K562 (cell line): ENCODE measurements around the gene EEF2K. TPM values are rescaled to one million over a fixed set of nuclear protein-coding genes. Genes with fewer than 3 reads are reported as not detected.

Source experiments
- ARNT ChIP-seq, 2 experiments: fragments of 450-650 bp; IDR thresholded peaks; 2 replicates each; pipeline ENCODE4 v1.6.1; 2016; ENCODE audit warnings: mild to moderate bottlenecking in 1 of 2
- CBX3 ChIP-seq, 2 experiments: IDR thresholded peaks; 1 replicate in 1 of 2; 2 replicates in 1 of 2; pipeline ENCODE4 v1.6.1; 2012; ENCODE audit warnings: inconsistent platforms in 2 of 2, low read length in 2 of 2, borderline replicate concordance in 1 of 2, control low read depth in 1 of 2
- CHAMP1 ChIP-seq: fragments of 450-650 bp; IDR thresholded peaks from 2 replicates; pipeline ENCODE4 v1.6.1; 2016; ENCODE audit warnings: mild to moderate bottlenecking
- CTCF ChIP-seq, 3 experiments: IDR thresholded peaks in 2 of 3; conservative IDR thresholded peaks in 1 of 3; 2 replicates each; pipeline ENCODE4 v1.5.1; 2011 to 2012; ENCODE audit warnings: low read length in 3 of 3, mild to moderate bottlenecking in 3 of 3, control low read depth in 2 of 3, improper control_type of control experiment in 1 of 3, inconsistent platforms in 1 of 3, low read depth in 1 of 3, mixed read lengths in 1 of 3, moderate library complexity in 1 of 3; ENCODE audit not compliant: insufficient read depth in 2 of 3
- DACH1 ChIP-seq: fragments of 450-650 bp; IDR thresholded peaks from 2 replicates; pipeline ENCODE4 v1.6.1; 2018; ENCODE audit not compliant: partially characterized antibody
- EGR1 ChIP-seq: fragments of 450-650 bp; conservative IDR thresholded peaks from 2 replicates; pipeline ENCODE4 v1.6.1; 2017; ENCODE audit warnings: mild to moderate bottlenecking
- GABPB1 ChIP-seq: sonication (generic); formaldehyde crosslinking; IDR thresholded peaks from 2 replicates; pipeline ENCODE4 v1.8.0; 2022; ENCODE audit warnings: mild to moderate bottlenecking, missing genetic modification reagents
- KLF13 ChIP-seq: fragments of 450-650 bp; IDR thresholded peaks from 2 replicates; pipeline ENCODE4 v1.6.1; 2016; ENCODE audit warnings: missing genetic modification characterization, low read depth, mild to moderate bottlenecking, missing compliant biosample characterization, moderate library complexity, borderline replicate concordance
- MAFK ChIP-seq: IDR thresholded peaks from 2 replicates; pipeline ENCODE4 v1.6.1; 2011; ENCODE audit warnings: low read length, improper control_type of control experiment
- MAX ChIP-seq: sonication (generic); formaldehyde crosslinking; IDR thresholded peaks from 2 replicates; pipeline ENCODE4 v1.9.0; 2022; ENCODE audit warnings: mild to moderate bottlenecking, missing genetic modification reagents
- POLR3A ChIP-seq: IDR thresholded peaks from 2 replicates; pipeline ENCODE4 v1.6.1; 2011; ENCODE audit warnings: borderline replicate concordance, mild to moderate bottlenecking, moderate library complexity; ENCODE audit not compliant: insufficient read length, insufficient read depth; ENCODE audit errors: extremely low read depth
- SETDB1 ChIP-seq: IDR thresholded peaks from one replicate; pipeline ENCODE4 v1.6.1; 2012; ENCODE audit warnings: low read length, control low read depth, inconsistent platforms
- SMAD4 ChIP-seq: fragments of 250-450 bp; sonication (Bioruptor Pico); conservative IDR thresholded peaks from 2 replicates; pipeline ENCODE4 v1.8.0; 2021; ENCODE audit warnings: inconsistent platforms, mild to moderate bottlenecking, moderate library complexity
- SOX6 ChIP-seq: fragments of 450-650 bp; IDR thresholded peaks from 2 replicates; pipeline ENCODE4 v1.6.1; 2014; ENCODE audit warnings: mild to moderate bottlenecking
- STAG1 ChIP-seq: sonication (generic); formaldehyde crosslinking; IDR thresholded peaks from 2 replicates; pipeline ENCODE4 v1.5.0; 2020; ENCODE audit warnings: missing genetic modification reagents, borderline replicate concordance
- ZNF121 ChIP-seq: sonication (generic); formaldehyde crosslinking; conservative IDR thresholded peaks from 2 replicates; pipeline ENCODE4 v1.8.0; 2022; ENCODE audit warnings: missing genetic modification reagents
- ZNF57 ChIP-seq: fragments of 450-650 bp; formaldehyde crosslinking; IDR thresholded peaks from 2 replicates; pipeline ENCODE4 v1.4.0; 2020; ENCODE audit warnings: mild to moderate bottlenecking, moderate library complexity
- polyA plus RNA-seq, 8 experiments: library from polyadenylated mRNA; depleted of rRNA in 4 of 8; stranded (reverse) in 5 of 8; unstranded in 3 of 8; fragments of >200 nt; fragmentation: Nextera tagmentation in 2 of 8; fragmentation: Illumina TruSeq in 1 of 8; extraction: Ambion mirVana in 2 of 8; extraction: Trizol in 1 of 8; gene quantifications; 2 replicates each; pipeline versions ENCODE4 v1.2.1 to v1.2.3, GENCODE V29; 2011 to 2014; ENCODE audit warnings: inconsistent platforms in 1 of 8, missing spikeins in 1 of 8
- total RNA-seq, 7 experiments: library from RNA; depleted of rRNA in 6 of 7; stranded (reverse); fragments of >200 nt in 6 of 7; fragmentation: Illumina TruSeq in 2 of 7; extraction: Trizol in 2 of 7; gene quantifications; 2 replicates each; pipeline versions ENCODE4 v1.2.1 to v1.2.3, GENCODE V29; 2011 to 2021; ENCODE audit warnings: low replicate concordance in 1 of 7
- TF ChIP-seq, protein P1 (sequence below): sonication (generic); formaldehyde crosslinking; IDR thresholded peaks from 2 replicates; pipeline ENCODE4 v1.8.1; 2023; ENCODE audit warnings: mild to moderate bottlenecking, missing genetic modification reagents
- TF ChIP-seq, protein P2 (sequence below), 2 experiments: fragments of 450-650 bp; conservative IDR thresholded peaks; 2 replicates each; pipeline ENCODE4 v1.6.1; 2017; ENCODE audit warnings: mild to moderate bottlenecking in 2 of 2, moderate library complexity in 2 of 2

The EEF2K gene
- total and polyA plus RNA-seq, 9 of the 15 experiments (the other 6 are each of a cell fraction or from before 2014, with no cell fraction given) = 3.0 to 35.2 (median 12.2) TPM

DNA sequence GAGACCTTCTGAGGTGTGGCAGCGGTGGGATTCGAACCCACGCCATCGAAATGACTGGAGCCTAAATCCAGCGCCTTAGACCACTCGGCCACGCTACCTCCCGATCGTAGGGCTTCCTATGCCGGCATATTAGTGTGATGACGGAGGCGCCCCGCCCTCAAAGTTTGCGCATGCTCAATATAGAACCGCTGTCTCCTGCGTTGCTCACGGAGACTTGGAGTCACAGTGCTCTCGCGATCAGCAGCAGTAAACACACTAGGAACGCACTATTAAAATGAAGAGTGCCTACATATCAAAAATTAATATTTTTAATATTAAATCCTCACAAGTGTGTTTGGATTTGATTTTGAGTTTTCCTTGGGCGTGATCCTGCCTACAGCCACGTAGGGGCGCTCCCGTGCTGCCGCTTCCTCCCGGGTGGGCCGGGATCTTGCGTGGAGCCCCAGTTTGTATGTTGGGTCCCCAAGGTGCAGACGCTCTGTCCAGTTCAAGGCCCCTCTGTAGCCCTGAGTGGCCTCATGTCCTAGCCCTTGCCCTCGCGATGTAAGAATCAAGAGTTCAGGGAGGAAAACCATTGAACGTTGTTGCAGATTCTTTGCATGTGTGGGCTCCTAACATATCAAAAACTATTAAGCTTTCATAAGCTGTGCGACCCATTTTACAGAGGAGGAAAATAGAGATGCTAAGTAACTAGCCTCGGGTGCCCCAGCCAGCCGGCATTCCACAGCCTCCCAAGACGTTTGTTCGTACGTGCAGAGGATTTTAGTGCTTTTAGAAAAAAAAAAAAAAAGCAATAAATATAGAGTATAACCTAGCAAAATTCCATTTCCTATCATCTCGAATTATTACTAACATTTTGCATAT is 10.2 kb upstream of the EEF2K start (continued):
- no peak for TF ChIP-seq SETDB1
- peak; percentile 99 for TF ChIP-seq KLF13
- TF ChIP-seq STAG1 (CRISPR knock-in tag) = peak; percentile 59; the same call in 1 of the 2 replicates
- peak; percentile 36; the same call in 1 of the 2 replicates for TF ChIP-seq GABPB1 (CRISPR knock-in tag)
- TF ChIP-seq EGR1 = 0 out of 2 replicates have a peak, but pooled peaks have one; percentile 15
- TF ChIP-seq, protein P1, sequence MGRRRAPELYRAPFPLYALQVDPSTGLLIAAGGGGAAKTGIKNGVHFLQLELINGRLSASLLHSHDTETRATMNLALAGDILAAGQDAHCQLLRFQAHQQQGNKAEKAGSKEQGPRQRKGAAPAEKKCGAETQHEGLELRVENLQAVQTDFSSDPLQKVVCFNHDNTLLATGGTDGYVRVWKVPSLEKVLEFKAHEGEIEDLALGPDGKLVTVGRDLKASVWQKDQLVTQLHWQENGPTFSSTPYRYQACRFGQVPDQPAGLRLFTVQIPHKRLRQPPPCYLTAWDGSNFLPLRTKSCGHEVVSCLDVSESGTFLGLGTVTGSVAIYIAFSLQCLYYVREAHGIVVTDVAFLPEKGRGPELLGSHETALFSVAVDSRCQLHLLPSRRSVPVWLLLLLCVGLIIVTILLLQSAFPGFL (CRISPR knock-in tag) = 0 out of 2 replicates have a peak, but pooled peaks have one; percentile 76
- peak; percentile 56; the same call in 1 of the 2 replicates for TF ChIP-seq MAX (CRISPR knock-in tag)
- peak in 1 of 2 experiments; percentile 73; a peak in 1 of 3 replicates for TF ChIP-seq CBX3 (IDR thresholded peaks at IDR 0.05; ENCODE audit: borderline replicate concordance in 1 of 2, low read length in 2 of 2)
- TF ChIP-seq SMAD4 (CRISPR knock-in tag) = peak; percentile 35; the same call in 1 of the 2 replicates
- peak; percentile 52; the same call in 1 of the 2 replicates for TF ChIP-seq ZNF121 (CRISPR knock-in tag)
- TF ChIP-seq ARNT (IDR thresholded peaks at IDR 0.05) = no peak
- TF ChIP-seq, protein P2, sequence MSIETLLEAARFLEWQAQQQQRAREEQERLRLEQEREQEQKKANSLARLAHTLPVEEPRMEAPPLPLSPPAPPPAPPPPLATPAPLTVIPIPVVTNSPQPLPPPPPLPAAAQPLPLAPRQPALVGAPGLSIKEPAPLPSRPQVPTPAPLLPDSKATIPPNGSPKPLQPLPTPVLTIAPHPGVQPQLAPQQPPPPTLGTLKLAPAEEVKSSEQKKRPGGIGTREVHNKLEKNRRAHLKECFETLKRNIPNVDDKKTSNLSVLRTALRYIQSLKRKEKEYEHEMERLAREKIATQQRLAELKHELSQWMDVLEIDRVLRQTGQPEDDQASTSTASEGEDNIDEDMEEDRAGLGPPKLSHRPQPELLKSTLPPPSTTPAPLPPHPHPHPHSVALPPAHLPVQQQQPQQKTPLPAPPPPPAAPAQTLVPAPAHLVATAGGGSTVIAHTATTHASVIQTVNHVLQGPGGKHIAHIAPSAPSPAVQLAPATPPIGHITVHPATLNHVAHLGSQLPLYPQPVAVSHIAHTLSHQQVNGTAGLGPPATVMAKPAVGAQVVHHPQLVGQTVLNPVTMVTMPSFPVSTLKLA (conservative IDR thresholded peaks at IDR 0.05) = peak; percentile 60 to 65; a peak in 2 of 4 replicates
- 0 out of 2 replicates have a peak, but pooled peaks have one; percentile 8 for TF ChIP-seq SOX6
- 0 out of 2 replicates have a peak, but pooled peaks have one; percentile 19 for TF ChIP-seq MAFK
- TF ChIP-seq CHAMP1 = peak; percentile 45; the same call in 1 of the 2 replicates
- peak; percentile 23 for TF ChIP-seq DACH1
- TF ChIP-seq POLR3A = peak; percentile 100
- peak; percentile 86 to 96 (median 94) for TF ChIP-seq CTCF (IDR thresholded peaks at IDR 0.05 in 2 of 3, conservative IDR thresholded peaks at IDR 0.05 in 1 of 3; ENCODE audit: insufficient read depth in 2 of 3, low read depth in 1 of 3, low read length in 3 of 3)
- TF ChIP-seq ZNF57 (CRISPR knock-in tag) = no peak
